ENCODE data around the gene FMN1. TPM values are rescaled to one million over a fixed set of nuclear protein-coding genes. Genes with fewer than 3 reads are reported as not detected.

The FMN1 gene
- polyA plus RNA-seq, 3 donors: 0.28 to 3.7 (median 0.34) TPM

GRCh38 chr15:32869776-32870175, 324.7 kb downstream of the FMN1 start:
- H3K27me3 Mint-ChIP-seq (ENCODE audit: low read depth in 3 of 3): peaks cover 0 to 1% (median 0%) of the 10 kb centered on the region in 3 donors

GRCh38 chr15:32867313-32867626, 327.2 kb downstream of the FMN1 start:
- Histone ChIP-seq H3K36me3 (replicated peaks in 1 of 2; ENCODE audit: control insufficient read depth in 1 of 2, insufficient read depth in 2 of 2, low read length in 2 of 2) (no peaks in the 10 kb centered on the region), H4K20me1 (ENCODE audit: insufficient read depth, low read length) (no peaks in the 10 kb centered on the region), H3K4me1 (ENCODE audit: control insufficient read depth in 1 of 2, insufficient read depth in 2 of 2, low read length in 2 of 2) (peaks cover 15 to 19% of the 10 kb centered on the region in 2 donors), H3K4me3 (replicated peaks in 1 of 3; ENCODE audit: low read depth in 2 of 3, low read length in 3 of 3) (peak overlapping the region in 1 of 3 experiments; percentile 34), H3K9me3 (replicated peaks in 1 of 2; ENCODE audit: control insufficient read depth in 1 of 2, insufficient read depth in 1 of 2, low read length in 2 of 2) (no peaks in the 10 kb centered on the region), H3K9ac (ENCODE audit: insufficient read depth, low read length, poor library complexity, severe bottlenecking) (no peak overlapping the region), H3K79me2 (ENCODE audit: insufficient read depth, low read length) (no peaks in the 10 kb centered on the region), H3K4me2 (replicated peaks; ENCODE audit: extremely low read depth, low read length, poor library complexity, severe bottlenecking) (peak overlapping the region; percentile 59), H3K27ac (ENCODE audit: low read depth in 1 of 2, low read length in 2 of 2) (peak overlapping the region; percentile 42 to 71), H3K27me3 (ENCODE audit: control insufficient read depth in 2 of 2, insufficient read depth in 2 of 2, low read length in 2 of 2) (no peaks in the 10 kb centered on the region), H2AFZ (ENCODE audit: insufficient read depth, low read depth, low read length, poor library complexity, severe bottlenecking) (no peak overlapping the region)
- peaks cover 24% of the 10 kb centered on the region for H3K4me1 Mint-ChIP-seq
- 54% methylated on average over 3 of the region's 9 CpGs for WGBS (ENCODE audit: insufficient coverage)
- peaks cover 3 to 13% of the 10 kb centered on the region in 2 donors for H3K36me3 Mint-ChIP-seq
- TF ChIP-seq CTCF (IDR thresholded peaks at IDR 0.05): no peak
- peak; percentile 43 to 67 (median 62) for DNase-seq
- H3K27me3 Mint-ChIP-seq (ENCODE audit: low read depth in 3 of 3): peaks cover 0 to 1% (median 0%) of the 10 kb centered on the region in 3 donors
- no peaks in the 10 kb centered on the region for H3K9me3 Mint-ChIP-seq
- intact Hi-C loops (cut with micrococcal nuclease): no loop called here
- peak overlapping the region; percentile 60 to 93 (median 85) for H3K27ac Mint-ChIP-seq
- H3K4me3 Mint-ChIP-seq: peak overlapping the region in 1 of 2 donors; percentile 56

More at GRCh38 chr15:32869776-32870175, 324.7 kb downstream of the FMN1 start:
- no peak for TF ChIP-seq CTCF (IDR thresholded peaks at IDR 0.05)
- Histone ChIP-seq H2AFZ (ENCODE audit: insufficient read depth, low read depth, low read length, poor library complexity, severe bottlenecking) (no peak overlapping the region), H3K9ac (ENCODE audit: insufficient read depth, low read length, poor library complexity, severe bottlenecking) (no peak overlapping the region), H3K79me2 (ENCODE audit: insufficient read depth, low read length) (no peaks in the 10 kb centered on the region), H3K27ac (ENCODE audit: low read depth in 1 of 2, low read length in 2 of 2) (no peak overlapping the region), H4K20me1 (ENCODE audit: insufficient read depth, low read length) (no peaks in the 10 kb centered on the region), H3K4me3 (replicated peaks in 1 of 3; ENCODE audit: low read depth in 2 of 3, low read length in 3 of 3) (no peak overlapping the region), H3K27me3 (ENCODE audit: control insufficient read depth in 2 of 2, insufficient read depth in 2 of 2, low read length in 2 of 2) (no peaks in the 10 kb centered on the region), H3K4me1 (ENCODE audit: control insufficient read depth in 1 of 2, insufficient read depth in 2 of 2, low read length in 2 of 2) (peaks cover 15 to 19% of the 10 kb centered on the region in 2 donors), H3K9me3 (replicated peaks in 1 of 2; ENCODE audit: control insufficient read depth in 1 of 2, insufficient read depth in 1 of 2, low read length in 2 of 2) (no peaks in the 10 kb centered on the region), H3K4me2 (replicated peaks; ENCODE audit: extremely low read depth, low read length, poor library complexity, severe bottlenecking) (no peak overlapping the region), H3K36me3 (replicated peaks in 1 of 2; ENCODE audit: control insufficient read depth in 1 of 2, insufficient read depth in 2 of 2, low read length in 2 of 2) (no peaks in the 10 kb centered on the region)
- Mint-ChIP-seq H3K4me3 (no peak overlapping the region), H3K36me3 (peaks cover 5 to 14% of the 10 kb centered on the region in 2 donors), H3K27ac (peak overlapping the region in 2 of 7 donors; percentile 65 to 66), H3K9me3 (no peaks in the 10 kb centered on the region), H3K4me1 (peaks cover 24% of the 10 kb centered on the region)
- intact Hi-C loops (cut with micrococcal nuclease): loop anchor here in 1 of 2 donors (5.0 kb wide), 1 partner anchor 38 kb away; no protein-coding TSS in a partner anchor
- WGBS (ENCODE audit: insufficient coverage): 34% methylated on average over 4 of the region's 4 CpGs
- DNase-seq: no peak
